HepG2 (cell line): ENCODE measurements around the gene RAMP3.

Experiments used
- ATF1 ChIP-seq: IDR thresholded peaks from 2 replicates; pipeline ENCODE4 v1.6.1; 2016; ENCODE audit warnings: mild to moderate bottlenecking, control low read depth
- KAT7 ChIP-seq: IDR thresholded peaks from 2 replicates; pipeline ENCODE4 v1.6.1; 2018; ENCODE audit warnings: borderline replicate concordance, missing compliant biosample characterization
- KDM5B ChIP-seq: sonication (generic); formaldehyde crosslinking; IDR thresholded peaks from 2 replicates; pipeline ENCODE4 v1.4.0; 2020; ENCODE audit warnings: missing genetic modification reagents, mild to moderate bottlenecking, borderline replicate concordance
- KLF15 ChIP-seq: sonication (generic); formaldehyde crosslinking; IDR thresholded peaks from 2 replicates; pipeline ENCODE4 v1.8.1; 2023; ENCODE audit warnings: borderline replicate concordance, mild to moderate bottlenecking, inconsistent platforms, missing genetic modification reagents, mixed read lengths
- SATB2 ChIP-seq: sonication (generic); formaldehyde crosslinking; IDR thresholded peaks from 2 replicates; pipeline ENCODE4 v1.5.0; 2020; ENCODE audit warnings: missing genetic modification reagents
- SMC3 ChIP-seq: IDR thresholded peaks from 2 replicates; pipeline ENCODE4 v1.6.1; 2011; ENCODE audit warnings: low read length, improper control_type of control experiment
- ZNF350 ChIP-seq: sonication (generic); formaldehyde crosslinking; IDR thresholded peaks from 2 replicates; pipeline ENCODE4 v1.4.0; 2020; ENCODE audit warnings: mild to moderate bottlenecking, low read depth, missing genetic modification reagents, borderline replicate concordance
- ZNF572 ChIP-seq: sonication (generic); formaldehyde crosslinking; IDR thresholded peaks from 2 replicates; pipeline ENCODE4 v1.5.1; 2020; ENCODE audit warnings: mild to moderate bottlenecking, missing genetic modification reagents
- TF ChIP-seq, protein P1 (sequence below): sonication (generic); formaldehyde crosslinking; IDR thresholded peaks from 2 replicates; pipeline ENCODE4 v1.4.0; 2020; ENCODE audit warnings: missing genetic modification reagents
- TF ChIP-seq, protein P2 (sequence below): sonication (generic); formaldehyde crosslinking; IDR thresholded peaks from 2 replicates; pipeline ENCODE4 v1.5.1; 2020; ENCODE audit warnings: mild to moderate bottlenecking, missing genetic modification reagents

DNA sequence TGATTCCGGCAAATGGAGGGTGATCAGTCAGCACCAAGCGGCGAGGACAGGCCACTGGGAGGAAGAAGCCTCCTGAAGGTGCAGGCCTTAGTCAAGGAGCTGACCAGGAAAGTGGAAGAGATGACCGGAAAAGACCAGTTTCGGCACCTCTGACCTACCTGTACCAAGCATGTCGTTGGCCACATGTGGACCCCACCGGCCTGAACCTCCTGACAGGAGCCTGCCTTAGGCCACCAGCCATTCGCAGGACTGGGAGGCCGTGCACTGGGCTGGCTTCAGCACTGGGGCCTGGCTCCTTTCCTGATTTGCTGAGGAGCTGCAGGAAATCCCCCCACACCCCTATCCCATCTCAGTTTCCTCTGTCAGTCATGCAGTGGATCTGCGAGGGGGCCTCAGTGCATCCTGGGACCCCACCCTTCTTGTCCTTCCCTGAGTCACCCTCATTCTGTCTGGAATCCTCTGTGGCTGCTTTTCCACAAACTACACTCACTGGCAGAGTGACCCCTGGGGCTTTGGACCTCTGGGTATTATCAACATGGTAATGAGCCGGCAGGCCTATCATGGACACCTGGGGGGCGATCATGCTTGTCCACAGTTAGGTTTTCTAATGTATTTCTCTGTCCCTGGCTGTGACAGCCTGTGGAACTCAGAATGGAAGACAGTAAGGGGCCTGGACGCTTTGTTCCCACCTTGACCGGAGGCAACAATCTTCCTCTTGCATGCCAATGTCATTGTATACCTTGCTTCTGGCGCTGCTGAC lies 33.0 kb downstream of the RAMP3 start:
- TF ChIP-seq ZNF350 (CRISPR knock-in tag): no peak
- no peak for TF ChIP-seq SMC3
- TF ChIP-seq KDM5B (CRISPR knock-in tag): no peak
- no peak for TF ChIP-seq KAT7
- TF ChIP-seq ZNF572 (CRISPR knock-in tag): no peak
- TF ChIP-seq ATF1 (CRISPR knock-in tag): no peak
- TF ChIP-seq, protein P1, sequence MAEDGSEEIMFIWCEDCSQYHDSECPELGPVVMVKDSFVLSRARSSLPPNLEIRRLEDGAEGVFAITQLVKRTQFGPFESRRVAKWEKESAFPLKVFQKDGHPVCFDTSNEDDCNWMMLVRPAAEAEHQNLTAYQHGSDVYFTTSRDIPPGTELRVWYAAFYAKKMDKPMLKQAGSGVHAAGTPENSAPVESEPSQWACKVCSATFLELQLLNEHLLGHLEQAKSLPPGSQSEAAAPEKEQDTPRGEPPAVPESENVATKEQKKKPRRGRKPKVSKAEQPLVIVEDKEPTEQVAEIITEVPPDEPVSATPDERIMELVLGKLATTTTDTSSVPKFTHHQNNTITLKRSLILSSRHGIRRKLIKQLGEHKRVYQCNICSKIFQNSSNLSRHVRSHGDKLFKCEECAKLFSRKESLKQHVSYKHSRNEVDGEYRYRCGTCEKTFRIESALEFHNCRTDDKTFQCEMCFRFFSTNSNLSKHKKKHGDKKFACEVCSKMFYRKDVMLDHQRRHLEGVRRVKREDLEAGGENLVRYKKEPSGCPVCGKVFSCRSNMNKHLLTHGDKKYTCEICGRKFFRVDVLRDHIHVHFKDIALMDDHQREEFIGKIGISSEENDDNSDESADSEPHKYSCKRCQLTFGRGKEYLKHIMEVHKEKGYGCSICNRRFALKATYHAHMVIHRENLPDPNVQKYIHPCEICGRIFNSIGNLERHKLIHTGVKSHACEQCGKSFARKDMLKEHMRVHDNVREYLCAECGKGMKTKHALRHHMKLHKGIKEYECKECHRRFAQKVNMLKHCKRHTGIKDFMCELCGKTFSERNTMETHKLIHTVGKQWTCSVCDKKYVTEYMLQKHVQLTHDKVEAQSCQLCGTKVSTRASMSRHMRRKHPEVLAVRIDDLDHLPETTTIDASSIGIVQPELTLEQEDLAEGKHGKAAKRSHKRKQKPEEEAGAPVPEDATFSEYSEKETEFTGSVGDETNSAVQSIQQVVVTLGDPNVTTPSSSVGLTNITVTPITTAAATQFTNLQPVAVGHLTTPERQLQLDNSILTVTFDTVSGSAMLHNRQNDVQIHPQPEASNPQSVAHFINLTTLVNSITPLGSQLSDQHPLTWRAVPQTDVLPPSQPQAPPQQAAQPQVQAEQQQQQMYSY: no peak
- no peak for TF ChIP-seq SATB2
- TF ChIP-seq, protein P2, sequence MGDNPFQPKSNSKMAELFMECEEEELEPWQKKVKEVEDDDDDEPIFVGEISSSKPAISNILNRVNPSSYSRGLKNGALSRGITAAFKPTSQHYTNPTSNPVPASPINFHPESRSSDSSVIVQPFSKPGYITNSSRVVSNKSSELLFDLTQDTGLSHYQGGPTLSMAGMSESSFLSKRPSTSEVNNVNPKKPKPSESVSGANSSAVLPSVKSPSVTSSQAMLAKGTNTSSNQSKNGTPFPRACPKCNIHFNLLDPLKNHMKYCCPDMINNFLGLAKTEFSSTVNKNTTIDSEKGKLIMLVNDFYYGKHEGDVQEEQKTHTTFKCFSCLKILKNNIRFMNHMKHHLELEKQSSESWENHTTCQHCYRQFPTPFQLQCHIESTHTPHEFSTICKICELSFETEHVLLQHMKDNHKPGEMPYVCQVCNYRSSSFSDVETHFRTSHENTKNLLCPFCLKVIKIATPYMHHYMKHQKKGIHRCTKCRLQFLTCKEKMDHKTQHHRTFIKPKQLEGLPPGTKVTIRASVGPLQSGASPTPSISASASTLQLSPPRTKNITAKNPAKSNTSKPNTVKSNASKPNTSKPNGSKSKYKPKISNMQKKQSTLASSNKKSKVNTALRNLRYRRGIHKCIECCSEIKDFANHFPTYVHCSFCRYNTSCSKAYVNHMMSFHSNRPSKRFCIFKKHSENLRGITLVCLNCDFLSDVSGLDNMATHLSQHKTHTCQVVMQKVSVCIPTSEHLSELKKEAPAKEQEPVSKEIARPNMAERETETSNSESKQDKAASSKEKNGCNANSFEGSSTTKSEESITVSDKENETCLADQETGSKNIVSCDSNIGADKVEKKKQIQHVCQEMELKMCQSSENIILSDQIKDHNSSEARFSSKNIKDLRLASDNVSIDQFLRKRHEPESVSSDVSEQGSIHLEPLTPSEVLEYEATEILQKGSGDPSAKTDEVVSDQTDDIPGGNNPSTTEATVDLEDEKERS (CRISPR knock-in tag): no peak
- TF ChIP-seq KLF15 (CRISPR knock-in tag): no peak
